Measurements from ENCODE around the gene GIMAP8.
A peak's percentile ranks its signal among the peaks of the same experiment; 100 is the strongest.
"Not testable (repeated sequence)": the region's sequence is repeated elsewhere in the genome, so short reads cannot be mapped to it uniquely, and the experiment has no call there.

GIMAP8 gene

DNA sequence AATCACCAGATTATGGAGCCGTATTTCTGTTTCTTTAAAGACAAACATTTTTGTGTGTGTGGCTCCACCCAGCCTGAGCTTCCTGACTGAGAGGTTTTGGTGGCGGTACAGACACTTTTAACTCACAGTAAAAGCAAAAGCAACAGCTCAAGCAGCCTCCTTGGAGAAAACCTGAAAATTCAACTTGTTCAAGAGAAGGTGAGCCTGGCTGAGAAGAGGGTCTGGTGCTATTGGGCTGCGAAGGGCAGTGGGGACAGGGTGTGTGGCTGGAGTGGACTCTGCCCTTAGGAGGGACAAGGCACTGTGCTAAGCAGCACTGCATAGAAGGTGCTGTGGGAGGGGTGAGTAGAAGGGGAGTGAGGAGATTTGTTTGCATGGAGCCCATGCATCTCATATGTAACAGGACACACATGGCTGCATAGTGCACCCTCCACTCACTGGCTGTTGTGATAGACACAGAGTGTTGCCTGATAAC is 64.4 kb downstream of the GIMAP8 start, which contains the start of gene GIMAP7:
GIMAP7 (plus strand) TSS at position 125 of the 475 bp plus-strand sequence. CDS start 5,103 bp downstream, outside the sequence.
- DNase-seq (ENCODE audit: low read depth in 2 of 2): peak; percentile 24 to 42

DNA sequence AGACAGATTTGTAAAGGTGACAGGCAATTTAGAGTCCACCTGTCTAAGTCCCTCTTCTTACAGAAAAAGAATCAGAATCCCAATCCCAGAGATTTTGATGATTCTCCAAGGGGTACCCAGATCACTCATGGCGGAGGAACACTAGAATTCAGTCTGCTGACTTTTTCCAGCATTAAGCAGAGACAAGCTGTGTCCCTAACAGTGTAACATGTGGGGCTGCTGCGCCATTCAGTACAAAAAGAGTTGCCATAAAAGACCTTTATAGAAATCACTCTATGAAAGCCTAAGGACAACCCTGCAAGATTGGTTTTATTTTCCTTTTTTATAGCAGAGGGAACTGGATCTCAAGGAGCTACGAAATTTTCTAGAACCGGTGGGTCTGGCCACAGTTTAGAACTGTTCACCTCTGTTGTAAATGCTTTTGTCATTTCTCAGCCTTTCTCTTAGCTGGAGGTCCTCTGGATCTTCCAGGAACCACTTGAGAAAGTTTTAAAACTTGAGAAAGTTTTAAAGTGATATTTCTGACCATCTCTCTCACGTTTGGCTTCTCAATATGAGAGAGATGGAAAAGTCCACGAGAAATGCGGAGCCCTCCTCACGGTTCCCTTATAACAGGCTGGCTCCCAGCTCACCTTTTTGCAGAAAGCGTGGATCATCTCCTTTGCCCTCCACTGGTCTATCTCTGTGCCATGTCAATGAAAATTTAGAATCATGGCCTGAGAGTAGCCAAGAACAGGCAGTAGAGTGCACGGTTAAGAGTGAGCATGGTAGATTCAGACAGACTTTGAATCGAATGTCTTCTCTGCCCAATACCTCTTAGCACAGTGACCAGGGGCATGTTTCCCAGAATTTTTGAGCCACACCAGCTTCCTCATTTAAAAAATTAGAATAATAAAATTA is 65.1 kb downstream of the GIMAP8 start:
- DNase-seq (ENCODE audit: low read depth in 2 of 2): no peak

DNA sequence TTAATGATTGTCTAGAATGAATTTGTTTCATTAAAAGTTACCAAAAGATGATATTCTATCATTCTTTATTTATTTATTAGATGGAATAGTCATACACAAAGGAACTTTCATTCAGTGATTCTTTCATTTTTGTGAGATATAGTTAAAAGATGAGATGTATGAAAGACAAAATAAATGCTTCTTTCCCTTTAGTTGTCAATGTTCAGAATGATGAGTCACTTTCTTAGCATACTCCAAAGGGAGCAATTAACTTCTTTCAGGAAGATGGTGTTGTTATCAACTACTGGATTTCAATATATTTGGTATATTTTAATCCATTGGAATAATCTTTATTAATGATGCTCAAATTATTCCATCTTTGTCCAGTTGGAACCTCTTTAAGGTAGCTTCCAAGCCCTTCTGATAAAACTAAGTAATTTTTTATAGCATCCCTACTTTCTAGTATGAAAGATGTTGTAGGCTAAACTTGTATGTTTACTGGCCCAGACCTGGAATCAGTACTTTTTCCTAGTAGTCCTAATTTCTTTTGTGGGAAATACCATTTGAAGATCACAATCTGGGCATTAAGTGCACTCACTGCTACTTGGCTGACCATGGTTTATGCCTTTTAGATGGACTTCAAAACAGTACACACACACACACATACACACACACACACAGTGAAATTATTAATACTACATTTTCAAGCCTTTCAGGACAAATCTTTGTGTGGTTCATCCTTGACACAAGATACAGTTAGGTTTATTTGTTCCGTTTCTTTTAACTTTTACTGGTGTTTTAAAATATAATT is 66.7 kb downstream of the GIMAP8 start:
- no peak for DNase-seq (ENCODE audit: low read depth in 2 of 2)

DNA sequence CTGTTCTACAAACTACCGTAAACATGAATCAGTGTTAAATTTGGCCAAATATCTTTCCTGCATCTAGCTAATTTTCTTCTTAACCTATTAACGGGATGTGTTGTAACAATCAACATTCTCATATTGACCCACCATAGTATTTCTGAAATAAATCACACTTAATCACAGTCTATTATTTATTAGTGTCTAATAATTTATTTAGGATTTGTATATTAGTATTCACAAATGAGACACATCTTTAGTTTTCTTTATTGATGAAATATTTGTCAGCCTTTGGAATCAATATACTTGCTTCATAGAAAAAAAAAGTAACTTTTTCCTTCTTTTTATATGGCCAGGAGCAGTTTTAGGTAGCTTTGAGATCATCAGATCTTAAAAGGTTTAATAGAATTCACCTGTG is 68.9 kb downstream of the GIMAP8 start:
- DNase-seq (ENCODE audit: low read depth in 2 of 2): no peak

DNA sequence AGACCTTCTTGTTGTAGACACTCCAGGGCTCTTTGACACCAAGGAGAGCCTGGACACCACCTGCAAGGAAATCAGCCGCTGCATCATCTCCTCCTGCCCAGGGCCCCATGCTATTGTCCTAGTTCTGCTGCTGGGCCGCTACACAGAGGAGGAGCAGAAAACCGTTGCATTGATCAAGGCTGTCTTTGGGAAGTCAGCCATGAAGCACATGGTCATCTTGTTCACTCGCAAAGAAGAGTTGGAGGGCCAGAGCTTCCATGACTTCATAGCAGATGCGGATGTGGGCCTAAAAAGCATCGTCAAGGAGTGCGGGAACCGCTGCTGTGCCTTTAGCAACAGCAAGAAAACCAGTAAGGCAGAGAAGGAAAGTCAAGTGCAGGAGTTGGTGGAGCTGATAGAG is 69.7 kb downstream of the GIMAP8 start:
- DNase-seq (ENCODE audit: low read depth in 2 of 2): no peak

DNA sequence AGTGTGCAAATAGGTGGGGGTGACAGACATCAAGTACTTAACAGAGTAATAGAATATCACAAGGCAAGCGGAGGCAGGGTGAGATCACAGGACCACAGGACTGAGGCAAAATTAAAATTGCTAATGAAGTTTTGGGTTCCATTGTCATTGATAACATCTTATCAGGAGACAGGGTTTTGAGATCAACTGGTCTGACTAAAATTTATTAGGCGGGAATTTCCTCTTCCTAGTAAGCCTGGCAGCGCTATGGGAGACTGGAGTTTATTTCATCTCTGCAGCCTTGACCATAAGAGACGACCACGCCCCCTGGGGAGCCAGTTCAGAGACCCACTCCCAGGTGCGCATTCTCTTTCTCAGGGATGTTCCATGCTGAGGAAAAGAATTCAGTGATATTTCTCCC is 72.5 kb downstream of the GIMAP8 start:
- not testable (repeated sequence) for DNase-seq (ENCODE audit: low read depth in 2 of 2)

DNA sequence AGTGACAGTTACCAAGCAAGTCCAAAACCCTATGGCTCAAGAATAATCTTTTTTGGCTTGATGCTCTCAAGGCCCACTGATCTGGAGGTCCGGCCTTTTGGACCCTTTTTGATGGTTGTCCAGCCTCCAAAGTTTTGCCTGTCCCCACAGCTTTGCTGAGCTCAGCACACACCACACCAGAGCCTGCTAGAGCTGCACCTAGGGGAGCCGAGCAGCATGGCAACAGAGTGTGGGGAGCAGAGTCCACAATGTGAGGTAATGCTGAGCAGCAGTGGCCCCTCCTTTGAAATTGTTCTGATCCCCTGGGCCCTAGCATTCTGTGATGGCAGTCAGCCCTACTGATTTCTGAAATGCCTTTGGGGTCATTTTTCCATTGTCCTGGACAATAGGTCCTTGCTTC is 73.6 kb downstream of the GIMAP8 start:
- DNase-seq (ENCODE audit: low read depth in 2 of 2): no peak
